IPS DF 6.9 (cell line): Measurements from ENCODE around the gene PPP1R9A.

Experiments used
- DNase-seq: peaks from one replicate; pipeline ENCODE4 v3.0.0-alpha.2; 2013; ENCODE audit warnings: low read depth, low spot score
- H3K27ac ChIP-seq: one replicate; pipeline ENCODE4 v1.5.1; 2013; ENCODE audit warnings: low read length, control low read depth
- H3K27me3 ChIP-seq: 2 replicates; pipeline ENCODE4 v1.6.1; 2013; ENCODE audit warnings: mild to moderate bottlenecking, low read length; ENCODE audit not compliant: control insufficient read depth, insufficient read depth
- H3K36me3 ChIP-seq: 2 replicates; pipeline ENCODE4 v1.6.1; 2013; ENCODE audit warnings: low read length; ENCODE audit not compliant: control insufficient read depth, insufficient read depth
- H3K4me1 ChIP-seq: 2 replicates; pipeline ENCODE4 v1.6.1; 2013; ENCODE audit warnings: low read length; ENCODE audit not compliant: control insufficient read depth, insufficient read depth
- H3K4me3 ChIP-seq: 2 replicates; pipeline ENCODE4 v1.5.1; 2013; ENCODE audit warnings: mild to moderate bottlenecking, low read length
- H3K9me3 ChIP-seq: 2 replicates; pipeline ENCODE4 v1.6.1; 2013; ENCODE audit warnings: low read length, inconsistent platforms; ENCODE audit not compliant: control insufficient read depth, insufficient read depth
- WGBS: extraction: QIAGEN DNeasy Blood & Tissue Kit; methylation state at CpG from one replicate; pipeline ENCODE4 v1.1.7; 2013; ENCODE audit warnings: mixed read lengths, missing lambda C conversion rate; ENCODE audit not compliant: insufficient read length, insufficient coverage; 5-methylcytosine and 5-hydroxymethylcytosine counted together

PPP1R9A gene

DNA sequence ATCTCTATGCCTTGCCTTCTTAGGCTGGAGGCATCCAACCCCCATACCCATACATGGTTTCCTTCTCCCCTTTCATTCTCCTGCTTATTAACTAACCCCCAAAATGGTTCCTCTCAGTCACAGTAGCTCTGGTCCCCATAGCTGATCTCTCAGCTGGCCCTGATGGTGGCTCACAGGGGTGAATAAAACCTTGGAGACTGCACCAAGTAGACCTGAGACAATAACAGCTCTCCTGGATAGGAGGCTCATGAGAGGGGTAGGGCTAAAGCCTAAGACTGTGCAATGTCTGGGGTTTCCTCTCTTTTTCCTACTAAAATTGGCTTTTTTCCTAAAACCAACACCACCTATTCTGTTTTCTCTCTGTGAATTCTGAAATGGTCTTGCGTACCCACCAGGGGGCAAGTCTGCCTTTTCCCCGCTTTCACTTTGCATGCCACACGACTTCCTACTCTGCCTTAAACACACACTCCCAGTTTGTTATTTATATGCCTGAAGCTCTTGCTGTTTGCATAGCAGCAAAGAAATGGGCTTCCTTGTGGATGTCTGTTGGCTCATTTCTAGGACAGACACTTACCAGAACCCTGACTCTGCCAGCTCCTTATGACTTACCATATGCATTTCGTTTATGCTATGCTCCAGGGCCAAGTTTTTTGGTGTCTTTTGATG, 435.4 kb downstream of the PPP1R9A start:
- Histone ChIP-seq H3K4me3 (no peak overlapping the region), H3K27me3 (no peaks in the 10 kb centered on the region), H3K36me3 (no peaks in the 10 kb centered on the region), H3K9me3 (no peaks in the 10 kb centered on the region), H3K4me1 (no peaks in the 10 kb centered on the region; the same call in 1 of the 2 replicates), H3K27ac (no peak overlapping the region)
- DNase-seq, result no peak
- no CpG with 5 or more reads among the region's 4 CpGs for WGBS
